DMS79 treated with DMSO at 0.1 percent for 48 hours (cell line): ENCODE results near the gene CLASRP.
"Not testable (repeated sequence)": the region's sequence is repeated elsewhere in the genome, so short reads cannot be mapped to it uniquely, and the experiment has no call there.

Experiments
- DNase-seq: peaks from one replicate; lab custom pipeline; 2025; lab: John Stamatoyannopoulos, UW

CLASRP gene

DNA sequence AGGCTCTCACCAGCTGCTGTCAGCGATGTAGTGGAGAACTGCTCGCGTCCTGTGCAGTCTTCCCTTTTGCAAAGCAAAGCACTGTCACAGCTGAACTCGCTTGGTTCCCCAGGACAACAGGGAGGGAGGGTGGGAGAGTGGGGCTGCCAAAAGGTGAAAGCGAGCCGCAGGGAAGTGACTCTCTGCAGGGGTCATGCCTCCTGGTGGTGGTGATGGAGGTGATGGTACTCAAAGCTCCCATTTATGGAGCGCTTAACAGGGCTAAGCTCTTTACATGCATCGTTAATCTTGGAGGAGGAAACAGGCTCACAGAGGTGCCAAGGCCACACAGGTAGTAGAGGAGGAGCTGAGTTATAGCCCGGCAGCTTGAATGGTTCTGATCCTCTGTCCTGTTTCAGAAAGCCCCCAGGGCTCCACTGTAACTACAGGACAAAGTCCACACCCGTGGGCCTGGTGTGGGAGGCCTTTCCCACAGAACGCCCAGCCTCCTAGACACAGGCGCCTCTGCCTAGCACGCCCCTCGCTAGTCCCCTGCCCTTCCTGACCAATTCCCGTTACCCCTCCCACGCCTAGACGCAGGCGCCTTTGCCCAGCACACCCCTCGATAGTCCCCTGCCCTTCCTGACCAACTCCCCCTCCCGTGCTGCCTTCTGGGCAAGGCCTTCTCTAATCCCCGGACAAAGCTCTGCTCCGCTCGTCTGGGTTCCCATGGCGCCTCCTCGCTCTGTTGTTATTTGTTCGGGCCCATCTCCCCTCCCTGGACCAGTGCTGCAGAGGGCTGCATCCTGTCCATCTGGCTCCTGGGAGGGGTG, 64.9 kb downstream of the CLASRP start:
- DNase-seq: peak; percentile 88

DNA sequence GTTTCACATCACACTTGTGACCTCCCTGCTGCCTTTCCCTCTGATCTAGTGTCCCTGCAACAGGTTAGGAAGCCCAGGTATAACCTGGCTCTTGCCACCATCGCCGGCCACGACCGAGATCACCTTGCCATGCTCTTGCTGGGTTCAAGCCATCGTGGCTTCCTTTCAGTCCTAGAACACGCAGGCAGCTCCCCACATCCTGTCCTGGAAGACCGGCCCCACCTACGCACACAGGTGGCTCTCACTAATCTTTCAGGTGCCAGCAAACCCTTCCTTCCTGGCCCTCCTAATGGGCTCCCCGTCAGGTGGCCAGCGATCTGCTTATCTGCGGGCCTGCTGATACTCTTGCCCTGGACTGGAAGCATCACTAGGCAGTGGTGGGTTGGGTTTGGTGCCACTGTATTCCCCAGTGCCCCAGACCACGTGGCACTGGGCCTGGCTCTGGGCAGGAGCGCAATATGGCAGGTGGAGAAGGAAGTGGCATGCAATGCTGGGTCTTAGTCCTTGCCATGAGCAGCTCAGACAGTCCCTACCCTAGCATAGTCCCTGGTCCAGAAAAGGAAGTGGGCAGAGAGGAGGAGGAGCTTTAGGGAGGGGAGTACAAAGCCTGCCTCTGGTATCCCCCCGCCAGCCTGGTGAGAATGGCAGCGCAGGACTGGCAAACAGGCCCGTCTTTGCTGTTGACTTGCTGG, 66.0 kb downstream of the CLASRP start:
- DNase-seq: no peak

DNA sequence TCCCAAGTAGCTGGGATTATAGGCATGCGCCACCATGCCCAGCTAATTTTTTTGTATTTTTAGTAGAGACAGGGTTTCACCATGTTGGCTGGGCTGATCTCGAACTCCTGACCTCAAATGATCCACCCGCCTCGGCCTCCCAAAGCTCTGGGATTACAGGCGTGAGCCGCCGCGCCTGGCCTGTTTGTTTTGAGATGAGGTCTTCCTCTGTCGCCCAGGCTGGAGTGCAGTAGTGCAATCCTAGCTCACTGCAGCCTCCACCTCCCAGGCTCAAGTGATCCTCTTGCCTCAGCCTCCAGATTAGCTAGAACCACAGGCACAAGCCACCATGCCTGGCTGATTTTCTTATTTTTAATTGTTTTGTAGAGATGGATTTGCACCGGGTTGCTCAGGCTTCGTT, 67.5 kb downstream of the CLASRP start:
- DNase-seq: not testable (repeated sequence)

DNA sequence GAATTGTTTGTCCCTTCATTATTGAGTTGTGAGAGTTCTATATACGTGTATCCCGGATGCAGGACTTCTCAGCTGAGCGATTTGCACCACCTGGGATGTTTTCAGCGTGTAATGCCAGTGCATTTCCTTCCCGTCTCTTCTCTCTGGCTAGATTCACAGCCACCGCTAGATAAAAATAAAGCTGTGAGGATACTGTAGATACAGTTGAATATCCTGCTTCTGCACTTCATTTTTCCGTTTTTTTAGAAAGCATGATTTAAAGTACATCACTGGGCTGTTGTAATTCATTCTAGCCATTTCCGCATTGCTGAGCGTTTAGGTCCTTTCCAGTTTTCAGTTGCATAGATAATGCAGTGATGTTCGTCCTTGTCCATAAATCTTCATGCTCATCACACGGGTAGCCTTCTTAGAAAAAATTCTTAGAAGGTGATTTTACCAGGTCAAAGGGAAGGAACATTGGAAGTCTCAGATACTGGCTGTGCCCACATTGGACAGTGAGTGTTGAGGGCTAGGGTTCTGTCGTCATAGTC, 68.8 kb downstream of the CLASRP start:
- no peak for DNase-seq

DNA sequence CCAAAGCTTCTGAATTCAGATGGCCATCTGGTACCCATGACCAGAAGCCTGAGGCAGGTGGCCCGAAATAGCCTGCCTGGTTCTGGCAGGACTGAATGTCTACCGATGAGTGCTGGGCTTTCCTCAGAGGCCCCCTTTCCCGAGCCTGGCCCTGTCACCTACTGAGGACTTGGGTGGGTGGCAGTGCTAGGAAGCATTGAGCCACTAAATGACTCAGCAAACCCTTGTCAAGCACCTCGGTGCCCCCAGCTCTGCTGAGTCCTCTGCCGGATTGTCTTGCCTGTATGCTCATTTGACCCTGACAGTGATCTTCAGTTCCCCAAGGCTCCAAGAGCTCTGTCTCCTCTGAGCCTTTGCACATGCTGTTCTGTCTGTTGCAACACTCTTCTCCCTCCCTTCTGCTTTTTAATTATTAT, 72.0 kb downstream of the CLASRP start:
- DNase-seq: no peak

DNA sequence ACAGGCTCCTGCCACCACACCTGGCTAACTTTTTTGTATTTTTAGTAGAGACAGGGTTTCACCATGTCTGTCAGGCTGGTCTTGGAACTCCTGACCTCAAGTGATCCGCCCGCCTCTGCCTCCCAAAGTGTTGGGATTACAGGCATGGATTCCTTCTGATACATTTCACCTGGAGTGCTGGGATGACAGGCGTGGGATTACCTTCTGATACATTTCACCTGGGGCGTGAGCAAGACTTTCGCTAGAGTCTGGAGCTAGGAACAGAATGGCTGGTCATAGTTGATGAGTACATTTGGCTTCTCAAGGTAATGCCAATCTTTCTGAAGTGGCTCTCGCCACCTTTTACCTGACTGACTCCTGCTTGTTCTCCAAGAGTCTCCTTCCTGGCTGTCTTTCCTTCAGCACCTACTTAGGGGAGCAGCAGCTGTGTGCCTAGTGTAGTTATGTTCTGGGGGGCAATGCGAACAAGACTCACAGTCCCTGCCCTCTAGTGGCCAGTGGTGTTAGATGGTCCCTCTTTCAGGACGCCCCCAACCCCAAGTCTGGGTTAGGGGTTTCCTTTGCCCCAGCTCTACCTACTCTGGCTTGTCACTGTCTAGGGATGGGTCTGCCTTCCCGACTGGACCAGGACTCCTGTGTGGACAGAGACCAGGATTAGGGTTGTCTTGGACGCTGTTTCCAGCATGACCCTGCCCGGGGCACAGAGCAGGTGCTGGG, 73.4 kb downstream of the CLASRP start:
- no peak for DNase-seq

DNA sequence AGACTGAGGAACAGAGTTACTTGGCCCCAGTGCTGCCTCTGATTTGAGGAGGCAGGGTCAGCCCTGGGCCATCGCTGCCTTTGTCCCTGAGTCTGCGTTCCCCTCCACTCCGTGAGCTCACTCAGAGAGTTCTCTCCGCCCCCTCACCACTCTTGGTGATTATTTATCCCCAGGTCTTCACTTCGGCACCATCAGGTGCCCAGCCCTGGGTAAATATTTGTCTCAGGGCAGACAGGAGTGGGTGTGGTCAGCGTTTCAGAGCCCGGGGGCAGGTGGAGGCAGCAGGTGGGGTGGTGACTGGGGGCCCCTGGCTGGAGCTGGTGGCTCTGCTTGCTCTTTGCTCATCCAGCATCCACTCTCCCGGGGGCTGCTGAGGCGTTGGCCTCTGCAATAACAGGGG, 74.8 kb downstream of the CLASRP start:
- DNase-seq: peak; percentile 53

DNA sequence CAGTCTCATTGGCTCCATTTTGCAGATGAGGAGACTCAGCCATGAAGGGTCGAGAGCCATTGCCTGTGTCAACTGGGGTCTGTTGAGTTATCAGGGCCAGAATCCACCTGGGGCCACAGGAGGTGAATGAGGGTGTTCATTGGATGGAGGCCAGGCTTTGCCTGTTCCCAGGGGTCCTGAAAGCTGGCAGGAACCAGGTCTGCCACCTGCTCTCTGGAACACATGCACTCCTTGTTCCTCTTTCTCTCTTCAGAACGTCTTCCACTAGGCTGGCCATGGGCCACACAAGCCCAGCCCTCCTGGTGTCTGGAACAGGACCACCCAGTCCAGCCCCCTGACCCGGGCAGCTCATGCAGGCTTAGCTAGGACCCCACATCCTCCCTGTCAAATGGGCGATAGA, 75.3 kb downstream of the CLASRP start:
- peak; percentile 51 for DNase-seq

DNA sequence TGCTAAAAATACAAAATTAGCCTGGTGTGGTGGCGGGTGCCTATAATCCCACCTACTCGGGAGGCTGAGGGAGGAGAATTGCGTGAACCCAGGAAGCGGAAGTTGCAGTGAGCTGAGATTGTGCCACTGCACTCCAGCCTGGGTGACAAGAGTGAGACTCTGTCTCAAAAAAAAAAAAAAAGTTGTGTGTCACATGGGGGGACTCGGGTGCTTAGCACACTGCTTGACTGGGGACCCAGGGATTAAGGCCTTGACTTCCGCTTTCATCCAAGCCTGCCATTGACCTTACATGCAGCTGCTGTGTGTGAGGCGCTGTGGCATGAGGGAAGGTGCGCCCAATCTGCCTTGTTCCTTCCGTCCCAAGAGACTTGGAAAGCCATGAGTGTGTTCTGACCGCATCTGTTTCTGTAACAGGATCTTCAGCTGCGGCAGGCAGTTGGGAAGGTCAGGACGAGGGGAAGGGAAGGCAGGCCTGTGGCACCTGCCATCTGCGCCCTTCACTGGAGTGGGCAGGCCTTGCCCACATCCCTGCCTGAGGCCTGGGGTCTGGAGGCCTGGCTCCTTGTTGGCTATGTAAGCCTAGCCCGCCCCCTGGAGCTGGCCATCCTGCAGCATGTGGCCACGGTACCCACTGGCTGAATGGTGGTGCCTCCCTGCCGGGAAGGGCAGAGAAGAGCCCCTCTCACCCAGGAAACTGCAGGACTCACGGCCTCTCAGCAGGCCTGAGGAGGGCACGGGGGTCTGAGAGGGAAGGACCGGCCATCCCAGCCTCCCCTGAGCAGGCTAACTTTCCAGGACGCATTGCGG, 77.2 kb downstream of the CLASRP start:
- peak; percentile 64 for DNase-seq

DNA sequence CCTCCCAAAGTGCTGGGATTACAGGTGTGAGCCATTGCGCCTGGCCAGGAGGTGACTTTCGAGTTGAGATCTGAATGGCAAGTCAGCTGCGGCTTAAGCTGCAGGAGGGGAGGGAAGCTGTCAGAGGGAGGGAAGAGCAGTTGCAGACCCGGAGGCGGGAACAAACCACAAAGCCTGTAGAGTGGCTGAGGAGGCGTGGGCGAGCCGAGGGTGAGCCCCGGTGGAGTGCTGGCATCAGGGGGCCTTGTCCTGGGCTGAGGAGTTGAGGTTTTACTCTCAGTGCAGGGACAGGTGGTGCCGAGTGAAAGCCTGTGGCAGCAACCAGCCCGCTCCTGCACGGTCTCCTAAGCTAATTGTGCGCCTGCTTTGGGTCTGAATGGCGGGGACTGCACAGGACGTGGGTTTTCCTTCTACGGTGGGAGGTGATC, 78.3 kb downstream of the CLASRP start:
- peak; percentile 76 for DNase-seq

DNA sequence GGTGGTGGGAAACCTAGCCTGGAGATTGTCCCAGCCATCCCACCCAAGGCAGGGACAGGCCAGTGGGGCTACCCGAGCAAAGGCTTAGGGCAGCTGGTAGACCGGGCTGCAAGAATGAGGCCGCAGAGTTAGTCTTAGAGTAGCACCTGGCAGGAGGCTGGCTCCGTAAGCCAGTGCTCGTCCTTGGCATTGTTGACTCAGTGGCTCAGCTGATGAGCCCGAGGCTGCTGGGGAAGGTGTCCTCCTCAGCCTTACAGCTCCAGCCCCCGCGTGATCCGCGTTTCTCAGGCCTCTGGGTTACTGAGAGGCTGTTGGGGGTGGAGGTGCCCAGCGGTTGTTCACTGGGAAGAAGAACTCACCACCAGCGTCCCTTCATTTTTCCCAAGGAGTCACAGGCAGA, 78.8 kb downstream of the CLASRP start:
- peak; percentile 24 for DNase-seq

DNA sequence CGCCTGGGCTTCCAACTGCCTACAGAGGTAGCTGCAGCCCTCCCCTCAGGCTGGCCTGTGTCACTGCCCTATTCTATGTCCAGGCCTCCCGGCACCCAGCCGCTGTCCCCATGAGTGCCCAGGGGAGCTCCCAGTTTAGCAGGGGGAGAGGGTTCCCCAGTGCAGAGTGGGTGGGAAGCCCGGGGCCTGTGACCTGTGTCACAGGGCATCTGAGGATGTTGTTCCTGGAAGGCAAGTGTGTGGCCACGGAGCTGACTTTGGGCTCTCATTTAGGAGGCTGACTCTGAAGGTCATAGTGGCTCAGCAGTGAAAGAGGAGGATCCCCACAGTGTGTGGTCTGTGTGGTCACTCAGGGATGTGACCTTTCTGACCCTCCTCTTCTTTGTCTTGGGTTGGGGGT, 79.3 kb downstream of the CLASRP start:
- no peak for DNase-seq

DNA sequence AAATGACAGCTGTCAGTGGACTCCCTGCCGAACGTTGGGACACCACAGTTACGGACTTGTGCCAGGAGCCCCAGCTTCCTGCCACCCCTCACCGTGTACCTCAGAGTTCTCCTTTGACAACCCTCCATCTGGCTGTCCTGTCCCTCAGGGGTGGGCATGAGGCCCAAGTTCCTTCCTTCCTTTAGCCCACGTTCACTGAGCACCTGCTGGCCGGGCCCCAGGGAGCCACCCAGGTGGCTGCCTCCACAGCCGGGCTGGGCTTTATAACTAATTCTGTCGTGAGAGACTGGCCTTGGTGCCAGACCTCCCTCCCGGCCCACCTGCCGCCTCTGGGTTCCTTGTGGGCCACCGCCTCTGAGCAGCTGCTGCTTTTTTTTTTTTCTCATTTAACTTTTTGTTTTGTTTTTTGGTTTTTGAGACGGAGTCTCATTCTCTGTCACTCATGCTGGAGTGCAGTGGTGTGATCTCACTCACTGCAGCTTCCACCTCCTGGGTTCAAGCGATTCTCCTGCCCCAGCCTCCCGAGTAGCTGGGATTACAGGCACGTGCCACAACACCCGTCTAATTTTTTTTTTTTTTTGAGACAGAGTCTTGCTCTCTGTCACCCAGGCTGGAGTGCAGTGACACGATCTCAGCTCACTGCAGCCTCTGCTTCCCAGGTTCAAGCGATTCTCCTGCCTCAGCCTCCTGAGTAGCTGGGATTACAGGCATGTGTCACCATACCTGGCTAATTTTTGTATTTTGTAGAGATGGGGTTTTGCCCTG, 79.9 kb downstream of the CLASRP start:
- not testable (repeated sequence) for DNase-seq

DNA sequence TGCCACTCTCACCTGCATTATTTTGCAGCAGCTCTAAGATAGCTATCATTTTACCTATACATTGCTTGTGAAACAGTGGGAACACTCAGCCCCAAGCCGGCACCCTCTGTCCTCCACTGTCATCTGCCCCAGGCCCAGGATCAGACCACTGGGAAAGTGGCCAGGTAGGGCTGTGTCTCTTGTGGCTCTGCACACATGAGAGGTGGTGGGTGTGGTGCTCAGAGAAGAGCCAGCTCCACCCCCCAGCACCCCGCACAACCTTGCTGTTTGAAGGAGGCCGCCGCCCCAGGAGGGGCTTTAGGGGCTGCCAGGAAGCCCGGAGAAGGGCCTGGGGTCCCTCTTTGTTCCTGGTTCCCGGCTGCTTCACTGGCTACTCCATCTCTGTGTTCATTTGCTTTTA, 80.7 kb downstream of the CLASRP start:
- DNase-seq: no peak
